Naive B cell (primary cell): ENCODE results near the gene MAP3K4. TPM values are rescaled to one million over a fixed set of nuclear protein-coding genes. Genes with fewer than 3 reads are reported as not detected.

Source experiments
- ATAC-seq, 2 donors: fragments of 150-1000 bp; cut with Tn5 transposase; 2 replicates each; pipeline ENCODE4 v1.10.0; 2021; ENCODE audit warnings: low read depth in 2 of 2, mild to moderate bottlenecking in 2 of 2, moderate library complexity in 2 of 2
- DNase-seq: peaks from one replicate; pipeline ENCODE4 v3.0.0; 2022
- H3K27ac Mint-ChIP-seq, 6 donors: one replicate each; pipeline ENCODE4 v1.8.0; 2020 to 2022; ENCODE audit warnings: mild to moderate bottlenecking in 6 of 6, mixed read lengths in 6 of 6, moderate library complexity in 5 of 6, inconsistent platforms in 2 of 6
- H3K27me3 Mint-ChIP-seq, 3 donors: one replicate each; pipeline ENCODE4 v1.8.0; 2021 to 2022; ENCODE audit warnings: mixed read lengths in 3 of 3, mild to moderate bottlenecking in 1 of 3
- H3K36me3 Mint-ChIP-seq, 2 donors: one replicate each; pipeline ENCODE4 v1.8.0; 2020 to 2022; ENCODE audit warnings: mixed read lengths in 2 of 2, inconsistent platforms in 1 of 2, mild to moderate bottlenecking in 1 of 2
- H3K4me1 Mint-ChIP-seq, 3 donors: one replicate each; pipeline ENCODE4 v1.8.0; 2020 to 2022; ENCODE audit warnings: mixed read lengths in 3 of 3, inconsistent platforms in 1 of 3, mild to moderate bottlenecking in 1 of 3, moderate library complexity in 1 of 3
- H3K4me3 Mint-ChIP-seq, 8 donors: one replicate each; pipeline ENCODE4 v1.8.0; 2020 to 2022; ENCODE audit warnings: mild to moderate bottlenecking in 8 of 8, mixed read lengths in 8 of 8, moderate library complexity in 8 of 8, inconsistent platforms in 2 of 8
- H3K9me3 Mint-ChIP-seq, 7 donors: one replicate each; pipeline ENCODE4 v1.8.0; 2020 to 2022; ENCODE audit warnings: mixed read lengths in 7 of 7, mild to moderate bottlenecking in 5 of 7, inconsistent platforms in 2 of 7, moderate library complexity in 1 of 7
- polyA plus RNA-seq, 6 donors: library from polyadenylated mRNA; unstranded; fragments of 300-500 nt; fragmentation: Illumina TruSeq; gene quantifications; one replicate each; pipeline ENCODE4 v1.2.3, GENCODE V29; 2021; ENCODE audit warnings: low read depth in 6 of 6

MAP3K4 gene
- polyA plus RNA-seq, 6 donors from 2014 or later: 3.4 to 12.7 (median 8.5) TPM

- no peak for ATAC-seq
- Mint-ChIP-seq H3K9me3 (peaks cover 0 to 4% (median 0%) of the 10 kb centered on the region in 7 donors), H3K4me1 (peaks cover 29 to 31% (median 30%) of the 10 kb centered on the region in 3 donors), H3K27ac (no peak overlapping the region), H3K36me3 (peaks cover 0 to 14% of the 10 kb centered on the region in 2 donors), H3K27me3 (peaks cover 0 to 3% (median 0%) of the 10 kb centered on the region in 3 donors), H3K4me3 (no peak overlapping the region)
- no peak for DNase-seq
These were observed 174.6 kb downstream of the MAP3K4 start for GRCh38 chr6:161166176-161166575.

- ATAC-seq (no peak), DNase-seq (no peak)
- peaks cover 0 to 3% (median 0%) of the 10 kb centered on the region in 3 donors for H3K27me3 Mint-ChIP-seq
- H3K4me3 Mint-ChIP-seq: no peak overlapping the region
- H3K9me3 Mint-ChIP-seq: peaks cover 0 to 4% (median 0%) of the 10 kb centered on the region in 7 donors
- no peak overlapping the region for H3K27ac Mint-ChIP-seq
- H3K4me1 Mint-ChIP-seq: peaks cover 30 to 34% (median 33%) of the 10 kb centered on the region in 3 donors
- H3K36me3 Mint-ChIP-seq: peaks cover 0 to 14% of the 10 kb centered on the region in 2 donors
These were observed 175.1 kb downstream of the MAP3K4 start for GRCh38 chr6:161166677-161167076.
